ENCODE data around the gene TKTL2.

- no peak for TF ChIP-seq SIN3A (IDR thresholded peaks at IDR 0.05; ENCODE audit: borderline replicate concordance, insufficient read depth, low read length)
- TF ChIP-seq REST (IDR thresholded peaks at IDR 0.05; ENCODE audit: insufficient read depth in 1 of 2, low read depth in 2 of 2, low read length in 2 of 2) = no peak
- no peak for TF ChIP-seq POLR2AphosphoS5 (IDR thresholded peaks at IDR 0.05; ENCODE audit: low read depth, low read length)
Measured at GRCh38 chr4:163482190-163482589, 8.6 kb upstream of the TKTL2 start.

All from PFSK-1 (cell line).